Gastrocnemius medialis (tissue), 4 donors: ENCODE data around the gene GRIK3.

Experiments
- CTCF ChIP-seq, 5 experiments: fragments of 450-650 bp in 3 of 5; fragments of 200-600 bp in 2 of 5; sonication (generic) in 2 of 5; IDR thresholded peaks in 4 of 5; conservative IDR thresholded peaks in 1 of 5; 1 replicate in 4 of 5; 2 replicates in 1 of 5; pipeline ENCODE4 v1.5.1; 2016 to 2019; ENCODE audit warnings: antibody characterized with exemption in 5 of 5, mild to moderate bottlenecking in 3 of 5, moderate library complexity in 3 of 5
- POLR2A ChIP-seq, 2 donors: fragments of 450-650 bp; IDR thresholded peaks; one replicate each; pipeline ENCODE4 v1.6.1; 2017; ENCODE audit warnings: antibody characterized with exemption in 2 of 2, mild to moderate bottlenecking in 2 of 2, moderate library complexity in 2 of 2

GRCh38 chr1:36872858-36873257, 161.5 kb downstream of the GRIK3 start:
- TF ChIP-seq CTCF (IDR thresholded peaks at IDR 0.05 in 4 of 5, conservative IDR thresholded peaks at IDR 0.05 in 1 of 5) (no peak), POLR2A (IDR thresholded peaks at IDR 0.05) (no peak)
